Activated CD4-positive, alpha-beta memory T cell treated with anti-CD3 and anti-CD28 coated beads for 36 hours (primary cell): ENCODE measurements around the gene VTI1B. TPM values are rescaled to one million over a fixed set of nuclear protein-coding genes. Genes with fewer than 3 reads are reported as not detected.
"Not testable (repeated sequence)": the region's sequence is repeated elsewhere in the genome, so short reads cannot be mapped to it uniquely, and the experiment has no call there.

Experiments
- CTCF ChIA-PET: fragments of 350-600 bp; sonication (Branson Sonifier 250); formaldehyde crosslinking; loops from one replicate; lab custom pipeline; 2021; ENCODE audit warnings: antibody characterized with exemption, inconsistent platforms; lab: Charles Lee
- POLR2A ChIA-PET: fragments of 350-600 bp; sonication (Branson Sonifier 250); formaldehyde crosslinking; loops from one replicate; lab custom pipeline; 2021; ENCODE audit warnings: antibody characterized with exemption; lab: Charles Lee
- DNase-seq: peaks from one replicate; pipeline ENCODE4 v3.0.0-alpha.2; 2020
- H3K27ac Mint-ChIP-seq: one replicate; pipeline ENCODE4 v1.8.0; 2021; ENCODE audit warnings: mixed read lengths
- H3K27me3 Mint-ChIP-seq: one replicate; pipeline ENCODE4 v1.8.0; 2021; ENCODE audit warnings: mixed read lengths
- H3K36me3 Mint-ChIP-seq: one replicate; pipeline ENCODE4 v1.8.0; 2021; ENCODE audit warnings: mixed read lengths
- H3K4me1 Mint-ChIP-seq: one replicate; pipeline ENCODE4 v1.8.0; 2021; ENCODE audit warnings: low read depth, mixed read lengths
- H3K4me3 Mint-ChIP-seq: one replicate; pipeline ENCODE4 v1.8.0; 2021; ENCODE audit warnings: mild to moderate bottlenecking, mixed read lengths
- H3K9me3 Mint-ChIP-seq: one replicate; pipeline ENCODE4 v1.8.0; 2021; ENCODE audit warnings: mixed read lengths
- intact Hi-C: fragments of 100-400 bp; cut with micrococcal nuclease; formaldehyde crosslinking; loops from one replicate; pipeline ENCODE4 v1.15.1; 2023
- total RNA-seq, 2 experiments: library from RNA; stranded (reverse); gene quantifications; one replicate each; pipeline ENCODE4 v1.2.3, GENCODE V29; 2021

The VTI1B gene
- total RNA-seq, 2 experiments from 2014 or later = 75.6 to 75.8 TPM

GRCh38 chr14:67630938-67631337, 43.5 kb downstream of the VTI1B start:
- CTCF ChIA-PET = interaction anchor here (0.9 to 1.4 kb wide), 3 partner anchors 12 to 74 kb away, joined by 3 to 5 read pairs (median 4); partner anchors contain the start of gene PIGH
- Mint-ChIP-seq H3K27me3 (no peaks in the 10 kb centered on the region), H3K36me3 (no peaks in the 10 kb centered on the region), H3K27ac (no peak overlapping the region), H3K4me3 (no peak overlapping the region), H3K4me1 (no peaks in the 10 kb centered on the region), H3K9me3 (no peaks in the 10 kb centered on the region)
- POLR2A ChIA-PET = interaction anchor here (0.8 to 1.3 kb wide), 2 partner anchors 44 to 200 kb away, joined by 3 read pairs; no protein-coding TSS in a partner anchor
- intact Hi-C loops = no loop called here
- DNase-seq = no peak

DNA sequence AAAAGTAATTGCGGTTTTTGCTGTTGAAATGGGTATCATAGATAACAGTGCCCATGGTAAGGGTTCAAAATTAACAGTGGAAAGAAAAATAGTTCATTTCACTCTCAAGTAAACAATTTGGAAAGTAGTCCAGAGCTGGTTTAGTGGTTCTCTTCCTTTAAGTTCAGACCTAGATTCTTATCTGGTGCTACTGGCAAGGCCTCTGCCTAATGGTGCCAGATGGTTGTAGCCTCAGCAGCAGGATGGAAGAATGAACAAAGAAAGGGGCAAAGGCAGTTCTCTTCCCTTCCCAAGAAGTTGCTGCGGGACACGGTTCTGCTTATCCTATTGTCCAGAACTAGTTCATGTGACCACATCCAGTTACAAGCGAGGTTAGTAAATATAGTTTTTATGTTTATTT, 44.2 kb downstream of the VTI1B start:
- H3K27ac Mint-ChIP-seq = no peak overlapping the region
- H3K4me1 Mint-ChIP-seq = no peaks in the 10 kb centered on the region
- intact Hi-C loops = no loop called here
- ChIA-PET CTCF (no interaction called here), POLR2A (no interaction called here)
- no peaks in the 10 kb centered on the region for H3K27me3 Mint-ChIP-seq
- no peak for DNase-seq
- no peak overlapping the region for H3K4me3 Mint-ChIP-seq
- no peaks in the 10 kb centered on the region for H3K36me3 Mint-ChIP-seq
- no peaks in the 10 kb centered on the region for H3K9me3 Mint-ChIP-seq

- intact Hi-C loops = no loop called here
- ChIA-PET POLR2A (no interaction called here), CTCF (interaction anchor here (0.8 to 1.2 kb wide), 3 partner anchors 8 to 77 kb away, joined by 3 to 7 read pairs (median 3); partner anchors contain the start of genes ARG2 and PIGH)
- no peak for DNase-seq
- no peak overlapping the region for H3K4me3 Mint-ChIP-seq
- H3K36me3 Mint-ChIP-seq = peaks cover 2% of the 10 kb centered on the region
- H3K27me3 Mint-ChIP-seq = peaks cover 4% of the 10 kb centered on the region
- H3K27ac Mint-ChIP-seq = no peak overlapping the region
- H3K9me3 Mint-ChIP-seq = no peaks in the 10 kb centered on the region
- H3K4me1 Mint-ChIP-seq = peaks cover 8% of the 10 kb centered on the region
These were observed 46.9 kb downstream of the VTI1B start for GRCh38 chr14:67627519-67627918.

GRCh38 chr14:67626131-67626530, 48.3 kb downstream of the VTI1B start:
- H3K9me3 Mint-ChIP-seq, intact Hi-C loops, H3K36me3 Mint-ChIP-seq, POLR2A ChIA-PET, CTCF ChIA-PET, H3K27me3 Mint-ChIP-seq, H3K27ac Mint-ChIP-seq, H3K4me1 Mint-ChIP-seq, H3K4me3 Mint-ChIP-seq, DNase-seq: not testable (repeated sequence)

- CTCF ChIA-PET = interaction anchor here (1.2 kb wide), 1 partner anchor 81 kb away, joined by 6 read pairs; no protein-coding TSS in a partner anchor
- intact Hi-C loops = loop anchor here (2.0 kb wide), 1 partner anchor 20 kb away; no protein-coding TSS in a partner anchor
- POLR2A ChIA-PET = no interaction called here
- H3K9me3 Mint-ChIP-seq = no peaks in the 10 kb centered on the region
- H3K36me3 Mint-ChIP-seq = peaks cover 2% of the 10 kb centered on the region
- DNase-seq = no peak
- peaks cover 15% of the 10 kb centered on the region for H3K27me3 Mint-ChIP-seq
- peaks cover 26% of the 10 kb centered on the region for H3K4me1 Mint-ChIP-seq
- no peak overlapping the region for H3K4me3 Mint-ChIP-seq
- H3K27ac Mint-ChIP-seq = no peak overlapping the region
These were observed 51.3 kb downstream of the VTI1B start for GRCh38 chr14:67623114-67623513.

GRCh38 chr14:67622675-67623074, 51.8 kb downstream of the VTI1B start:
- Mint-ChIP-seq H3K9me3 (no peaks in the 10 kb centered on the region), H3K4me3 (no peak overlapping the region), H3K27ac (no peak overlapping the region), H3K4me1 (peaks cover 26% of the 10 kb centered on the region), H3K27me3 (peaks cover 15% of the 10 kb centered on the region), H3K36me3 (peaks cover 2% of the 10 kb centered on the region)
- intact Hi-C loops = loop anchor here (2.0 kb wide), 1 partner anchor 20 kb away; no protein-coding TSS in a partner anchor
- ChIA-PET CTCF (interaction anchor here (1.2 kb wide), 1 partner anchor 82 kb away, joined by 6 read pairs; no protein-coding TSS in a partner anchor), POLR2A (no interaction called here)
- DNase-seq = peak; percentile 24

DNA sequence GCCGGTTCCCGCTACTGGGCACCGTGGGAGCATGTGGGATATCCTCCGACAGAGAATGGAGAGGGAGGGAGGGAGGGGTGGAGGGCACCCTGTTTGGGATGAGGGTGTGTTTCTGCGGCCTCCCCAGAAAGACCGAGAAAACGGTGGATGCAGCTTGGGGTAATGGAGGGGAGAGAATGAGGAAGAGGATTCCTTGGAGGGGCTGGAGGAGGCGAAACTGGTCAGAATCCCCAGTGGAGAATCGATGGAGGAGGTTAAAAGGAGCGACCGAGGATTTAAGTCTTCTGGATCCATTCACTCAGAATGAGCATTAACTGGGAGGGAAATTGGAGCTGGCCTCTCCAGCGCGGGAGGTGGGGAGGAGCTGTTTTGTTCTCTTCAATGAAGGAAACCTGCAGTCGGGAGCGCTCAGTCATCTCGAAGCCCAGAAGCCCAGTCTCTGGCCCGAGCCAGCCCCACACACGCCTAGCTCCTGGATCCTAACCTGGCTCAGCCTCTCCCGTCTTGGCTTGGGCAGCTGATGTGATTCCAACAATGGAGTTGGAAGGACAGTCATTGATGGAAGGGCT, 54.1 kb downstream of the VTI1B start:
- CTCF ChIA-PET = interaction anchor here (1.1 to 4.7 kb wide), 3 partner anchors 47 to 85 kb away, joined by 4 to 149 read pairs (median 92); no protein-coding TSS in a partner anchor
- H3K9me3 Mint-ChIP-seq = no peaks in the 10 kb centered on the region
- H3K36me3 Mint-ChIP-seq = peaks cover 2% of the 10 kb centered on the region
- DNase-seq = peak; percentile 16
- peaks cover 26% of the 10 kb centered on the region for H3K4me1 Mint-ChIP-seq
- POLR2A ChIA-PET = interaction anchor here (0.7 to 1.7 kb wide), 4 partner anchors 20 to 75 kb away, joined by 3 to 6 read pairs (median 4); partner anchors contain the start of genes PIGH and RDH11
- H3K27ac Mint-ChIP-seq = no peak overlapping the region
- peak overlapping the region; percentile 84 for H3K4me3 Mint-ChIP-seq
- peaks cover 15% of the 10 kb centered on the region for H3K27me3 Mint-ChIP-seq
- intact Hi-C loops = no loop called here

DNA sequence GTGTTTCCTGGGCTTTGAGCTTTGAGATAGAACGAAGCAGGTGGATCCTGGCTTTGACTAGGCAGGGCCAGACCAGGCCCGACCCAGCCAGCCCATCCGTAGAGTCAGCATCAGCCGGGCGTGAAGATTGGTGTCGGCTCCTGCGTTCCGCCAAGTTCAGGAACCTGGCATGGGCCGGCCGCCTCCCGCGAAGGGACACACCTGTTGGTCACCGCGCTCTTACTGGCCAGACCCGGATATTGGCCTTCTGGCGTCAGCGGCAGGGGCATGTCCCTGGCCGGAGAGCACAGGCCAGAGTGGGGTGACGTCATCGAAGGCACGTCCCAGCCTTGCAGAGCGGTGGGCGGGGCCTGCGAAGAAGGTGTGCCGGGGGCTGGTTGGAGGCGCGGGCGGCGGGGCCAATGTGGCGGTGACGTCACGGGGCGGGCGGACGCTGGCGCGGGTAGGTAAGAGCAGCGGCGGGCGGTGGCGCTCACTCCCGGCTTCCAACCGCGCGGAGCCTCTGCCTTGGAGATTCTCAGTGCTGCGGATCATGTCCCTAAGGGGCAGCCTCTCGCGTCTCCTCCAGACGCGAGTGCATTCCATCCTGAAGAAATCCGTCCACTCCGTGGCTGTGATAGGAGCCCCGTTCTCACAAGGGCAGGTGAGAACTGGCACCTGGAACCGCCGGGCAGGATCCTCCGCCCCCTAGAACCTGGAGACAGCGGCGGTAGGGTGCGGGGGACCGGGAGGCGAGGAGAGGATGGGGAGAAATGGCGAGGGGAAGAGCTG, 54.8 kb downstream of the VTI1B start, which contains the start of gene ARG2:
Gene ARG2, plus strand, starts transcription at position 475 of the 771 bp plus-strand sequence. Its CDS starts 58 bp downstream, at position 533.
- Mint-ChIP-seq H3K4me1 (peaks cover 26% of the 10 kb centered on the region), H3K4me3 (peak within 1 kb of the TSS; percentile 84), H3K36me3 (peaks cover 2% of the 10 kb centered on the region), H3K9me3 (no peaks in the 10 kb centered on the region), H3K27ac (no peak within 1 kb of the TSS), H3K27me3 (peaks cover 15% of the 10 kb centered on the region)
- intact Hi-C loops = loop anchor here (1.0 to 2.0 kb wide), 4 partner anchors 19 to 201 kb away; partner anchors contain the start of genes PIGH and RDH11
- ChIA-PET CTCF (interaction anchor here (0.6 to 4.7 kb wide), 29 partner anchors 8 to 259 kb away, joined by 3 to 149 read pairs (median 4); partner anchors contain the start of genes ATP6V1D, EIF2S1, PIGH and PLEKHH1), POLR2A (interaction anchor here (0.7 to 1.7 kb wide), 5 partner anchors 19 to 76 kb away, joined by 3 to 6 read pairs (median 4); partner anchors contain the start of genes PIGH and RDH11)
- DNase-seq = peak; percentile 98

GRCh38 chr14:67618617-67619063, 55.8 kb downstream of the VTI1B start:
- intact Hi-C loops = loop anchor here (1.0 to 2.0 kb wide), 5 partner anchors 18 to 202 kb away; partner anchors contain the start of genes PIGH and RDH11
- ChIA-PET POLR2A (interaction anchor here (0.8 kb wide), 1 partner anchor 77 kb away, joined by 4 read pairs; the partner anchor contains the start of gene RDH11), CTCF (interaction anchor here (0.6 to 4.7 kb wide), 29 partner anchors 8 to 258 kb away, joined by 3 to 149 read pairs (median 4); partner anchors contain the start of genes ATP6V1D, EIF2S1, PIGH and PLEKHH1)
- Mint-ChIP-seq H3K4me3 (peak overlapping the region; percentile 84), H3K4me1 (peaks cover 26% of the 10 kb centered on the region), H3K9me3 (no peaks in the 10 kb centered on the region), H3K36me3 (no peaks in the 10 kb centered on the region), H3K27ac (no peak overlapping the region), H3K27me3 (peaks cover 13% of the 10 kb centered on the region)
- DNase-seq = peak; percentile 22

DNA sequence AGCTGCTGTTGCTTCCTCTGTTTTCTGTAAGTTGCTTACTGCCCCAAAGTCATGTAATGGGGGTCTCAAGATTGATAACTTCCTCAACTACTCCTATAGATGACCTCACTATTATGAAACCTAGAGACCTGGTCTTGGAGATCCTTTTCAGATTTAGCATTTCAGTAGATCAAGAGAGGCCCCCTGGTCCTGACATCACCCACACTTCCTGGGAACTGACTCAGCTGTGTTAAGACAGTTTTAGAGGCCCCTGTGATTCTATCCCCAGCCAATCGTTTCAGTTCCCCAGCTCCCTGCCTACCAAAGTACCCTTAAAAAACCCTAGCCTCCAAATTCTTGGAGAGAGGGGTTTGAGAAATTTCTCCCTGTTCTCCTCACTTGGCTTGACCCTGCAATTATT, 63.9 kb downstream of the VTI1B start:
- CTCF ChIA-PET = interaction anchor here (1.0 to 5.8 kb wide), 3 partner anchors 9 to 27 kb away, joined by 3 to 16 read pairs (median 8); partner anchors contain the start of gene PIGH
- Mint-ChIP-seq H3K36me3 (no peaks in the 10 kb centered on the region), H3K9me3 (no peaks in the 10 kb centered on the region), H3K4me1 (peaks cover 6% of the 10 kb centered on the region), H3K27me3 (peaks cover 2% of the 10 kb centered on the region), H3K4me3 (no peak overlapping the region), H3K27ac (no peak overlapping the region)
- intact Hi-C loops = no loop called here
- POLR2A ChIA-PET = no interaction called here
- DNase-seq = peak; percentile 35

DNA sequence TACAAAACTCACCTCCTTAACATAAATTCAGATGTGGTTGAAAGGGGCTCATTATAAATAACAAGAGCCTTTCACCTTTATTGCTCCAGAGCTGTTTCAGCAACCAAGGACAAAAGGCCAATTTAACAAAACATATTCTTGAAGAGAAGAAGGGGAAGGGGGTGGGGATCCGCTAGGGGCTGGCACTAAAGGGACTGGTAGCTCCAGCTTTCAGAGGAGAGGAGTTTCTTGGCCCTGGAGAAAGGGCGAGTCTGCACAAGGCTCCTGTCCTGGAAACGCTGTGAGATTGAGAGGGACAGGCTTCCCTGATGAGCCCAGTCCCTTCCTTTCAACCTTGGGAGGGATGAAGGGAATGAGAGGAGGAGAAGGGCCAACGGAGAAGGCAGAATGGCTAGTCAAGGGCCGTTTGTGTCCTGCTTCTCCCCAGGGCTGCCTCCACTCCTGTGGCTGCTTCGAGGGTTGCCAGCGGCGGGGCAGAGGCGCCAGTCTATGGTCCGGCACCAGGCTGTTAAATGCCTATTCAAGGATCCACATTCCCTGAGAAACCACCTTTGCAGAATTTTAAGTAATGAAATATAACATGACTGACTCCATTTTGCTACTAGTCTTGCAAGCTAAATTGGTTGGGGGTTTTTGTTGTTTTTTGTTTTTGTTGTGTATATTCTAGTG, 64.7 kb downstream of the VTI1B start:
- H3K4me3 Mint-ChIP-seq = no peak overlapping the region
- ChIA-PET POLR2A (no interaction called here), CTCF (interaction anchor here (1.0 to 5.8 kb wide), 3 partner anchors 9 to 26 kb away, joined by 3 to 16 read pairs (median 8); partner anchors contain the start of gene PIGH)
- intact Hi-C loops = no loop called here
- peaks cover 2% of the 10 kb centered on the region for H3K27me3 Mint-ChIP-seq
- H3K9me3 Mint-ChIP-seq = no peaks in the 10 kb centered on the region
- H3K36me3 Mint-ChIP-seq = no peaks in the 10 kb centered on the region
- H3K4me1 Mint-ChIP-seq = peaks cover 6% of the 10 kb centered on the region
- no peak for DNase-seq
- no peak overlapping the region for H3K27ac Mint-ChIP-seq
